ENCODE data around the gene TLR6. TPM values are rescaled to one million over a fixed set of nuclear protein-coding genes. Genes with fewer than 3 reads are reported as not detected.
"Not testable (repeated sequence)": the region's sequence is repeated elsewhere in the genome, so short reads cannot be mapped to it uniquely, and the experiment has no call there.

Gene TLR6
- total RNA-seq, 1 donor from 2014 or later: 9.6 TPM

DNA sequence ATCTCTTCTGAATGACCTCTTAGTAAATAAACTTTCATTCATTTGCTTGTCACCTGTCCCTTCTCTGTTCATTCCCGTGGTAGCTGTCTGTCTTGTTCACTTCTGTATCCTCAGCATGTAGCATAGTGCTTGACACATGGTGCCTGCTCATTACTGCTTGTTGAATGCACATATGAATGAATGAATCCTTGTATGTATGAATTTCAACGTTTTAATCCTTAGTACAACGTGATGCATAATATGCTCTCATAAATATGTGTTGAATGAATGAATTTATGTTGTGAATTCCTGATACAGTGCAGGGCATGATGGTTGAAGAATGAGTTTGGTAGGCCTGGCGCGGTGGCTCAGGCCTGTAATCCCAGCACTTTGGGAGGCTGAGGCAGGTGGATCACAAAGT, 76.8 kb downstream of the TLR6 start:
- Histone ChIP-seq H3K4me3 (no peak overlapping the region), H3K27ac (no peak overlapping the region), H3K27me3 (no peaks in the 10 kb centered on the region), H3K36me3 (no peaks in the 10 kb centered on the region), H3K9me3 (no peaks in the 10 kb centered on the region), H3K4me1 (no peaks in the 10 kb centered on the region)
- DNase-seq: no peak
- TF ChIP-seq, protein P1, sequence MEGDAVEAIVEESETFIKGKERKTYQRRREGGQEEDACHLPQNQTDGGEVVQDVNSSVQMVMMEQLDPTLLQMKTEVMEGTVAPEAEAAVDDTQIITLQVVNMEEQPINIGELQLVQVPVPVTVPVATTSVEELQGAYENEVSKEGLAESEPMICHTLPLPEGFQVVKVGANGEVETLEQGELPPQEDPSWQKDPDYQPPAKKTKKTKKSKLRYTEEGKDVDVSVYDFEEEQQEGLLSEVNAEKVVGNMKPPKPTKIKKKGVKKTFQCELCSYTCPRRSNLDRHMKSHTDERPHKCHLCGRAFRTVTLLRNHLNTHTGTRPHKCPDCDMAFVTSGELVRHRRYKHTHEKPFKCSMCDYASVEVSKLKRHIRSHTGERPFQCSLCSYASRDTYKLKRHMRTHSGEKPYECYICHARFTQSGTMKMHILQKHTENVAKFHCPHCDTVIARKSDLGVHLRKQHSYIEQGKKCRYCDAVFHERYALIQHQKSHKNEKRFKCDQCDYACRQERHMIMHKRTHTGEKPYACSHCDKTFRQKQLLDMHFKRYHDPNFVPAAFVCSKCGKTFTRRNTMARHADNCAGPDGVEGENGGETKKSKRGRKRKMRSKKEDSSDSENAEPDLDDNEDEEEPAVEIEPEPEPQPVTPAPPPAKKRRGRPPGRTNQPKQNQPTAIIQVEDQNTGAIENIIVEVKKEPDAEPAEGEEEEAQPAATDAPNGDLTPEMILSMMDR (IDR thresholded peaks at IDR 0.05): no peak
- intact Hi-C loops (cut with DNase I): no loop called here
- ATAC-seq: no peak

DNA sequence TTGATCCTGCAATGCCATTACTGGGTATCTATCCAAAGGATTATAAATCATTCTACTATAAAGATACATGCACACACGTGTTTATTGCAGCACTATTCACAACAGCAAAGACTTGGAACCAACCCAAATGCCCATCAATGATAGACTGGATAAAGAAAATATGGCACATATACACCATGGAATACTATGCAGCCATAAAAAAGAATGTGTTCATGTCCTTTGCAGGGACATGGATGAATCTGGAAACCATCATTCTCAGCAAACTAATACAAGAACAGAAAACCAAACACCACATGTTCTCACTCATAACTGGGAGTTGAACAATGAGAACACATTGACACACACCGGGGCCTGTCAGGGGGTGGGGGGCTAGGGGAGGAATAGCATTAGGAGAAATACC, 78.7 kb downstream of the TLR6 start:
- H3K27ac ChIP-seq; ATAC-seq; H3K9me3 ChIP-seq; DNase-seq; intact Hi-C loops (cut with DNase I); H3K4me1 ChIP-seq; H3K36me3 ChIP-seq; H3K4me3 ChIP-seq; H3K27me3 ChIP-seq: not testable (repeated sequence)

DNA sequence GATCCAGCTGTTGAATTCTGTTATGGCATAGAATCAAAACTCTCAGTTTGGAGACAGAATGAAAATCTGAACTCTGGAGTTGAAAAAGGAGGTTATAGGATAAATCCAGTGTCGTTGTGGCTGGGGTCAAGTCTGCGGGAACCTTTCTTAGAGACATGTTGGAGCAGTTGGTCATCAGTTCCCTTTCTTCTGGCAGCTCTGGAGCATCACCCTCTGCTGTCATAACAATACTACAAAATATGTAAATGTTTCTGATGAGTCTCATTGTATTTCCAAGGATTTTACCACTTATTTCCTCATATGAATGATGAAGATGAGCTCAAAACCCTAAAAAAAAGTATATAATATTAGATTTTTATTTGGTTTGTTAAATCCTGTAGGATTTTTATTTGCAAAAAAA, 81.3 kb downstream of the TLR6 start:
- Histone ChIP-seq H3K27me3 (no peaks in the 10 kb centered on the region), H3K27ac (no peak overlapping the region), H3K36me3 (no peaks in the 10 kb centered on the region), H3K4me1 (no peaks in the 10 kb centered on the region), H3K9me3 (no peaks in the 10 kb centered on the region), H3K4me3 (no peak overlapping the region)
- DNase-seq (no peak), ATAC-seq (no peak)
- TF ChIP-seq, protein P1 (IDR thresholded peaks at IDR 0.05): no peak
- intact Hi-C loops (cut with DNase I): no loop called here

DNA sequence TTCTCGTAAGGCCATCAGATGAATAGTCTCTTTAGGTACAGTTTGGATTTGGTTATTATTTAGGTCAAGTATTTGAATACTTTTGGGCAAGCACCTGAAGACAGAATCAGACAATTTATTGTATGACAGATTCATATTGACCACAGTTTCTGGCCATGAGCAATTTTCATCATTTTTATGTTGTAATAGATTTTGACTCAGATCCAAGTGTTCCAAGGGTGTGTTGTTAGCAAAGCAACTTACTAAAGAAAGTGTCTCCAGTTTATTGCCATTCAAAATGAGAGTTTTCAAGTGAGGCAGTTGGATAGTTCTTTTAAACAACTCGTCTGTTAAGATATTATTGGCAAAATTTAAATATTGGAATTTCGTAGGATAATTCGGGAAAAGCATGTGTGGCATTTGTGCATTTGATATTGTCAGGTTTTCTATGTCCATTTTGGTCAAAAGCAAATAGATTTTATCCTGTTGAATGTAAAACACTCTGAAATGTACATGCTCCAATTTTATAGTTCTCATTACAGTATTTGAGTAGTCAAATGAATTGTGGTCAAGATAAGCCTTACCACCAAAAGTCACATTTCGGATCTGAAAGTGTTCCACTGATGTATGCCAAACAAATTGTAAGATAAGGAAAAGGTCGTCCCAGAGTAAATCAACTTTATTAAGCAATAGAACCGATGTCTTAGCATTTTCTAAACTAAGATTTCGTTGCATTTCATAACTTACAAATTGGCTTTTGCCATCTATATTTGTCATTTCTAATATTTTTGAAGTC, 82.2 kb downstream of the TLR6 start:
- H3K4me3 ChIP-seq: no peak overlapping the region
- TF ChIP-seq, protein P1 (IDR thresholded peaks at IDR 0.05): no peak
- intact Hi-C loops (cut with DNase I): no loop called here
- ATAC-seq: no peak
- H3K4me1 ChIP-seq: no peaks in the 10 kb centered on the region
- H3K36me3 ChIP-seq: no peaks in the 10 kb centered on the region
- H3K27me3 ChIP-seq: no peaks in the 10 kb centered on the region
- DNase-seq: no peak
- H3K27ac ChIP-seq: no peak overlapping the region
- H3K9me3 ChIP-seq: no peaks in the 10 kb centered on the region

Small RNA genes within 50 kb of the gene (microRNA-seq; reads per million reads assigned to microRNA genes)
- gene MIR574 (ENCODE audit: borderline microRNAs expressed): 486 reads per million, percentile 80 among the genes with 10 or more reads in this experiment

Other genes with a start within 250 kb of the TLR6 start
- 70.6 TPM for gene KLF3, start 192.6 kb downstream of the TLR6 start, total RNA-seq
- 0.78 TPM for gene TLR10, start 73.8 kb downstream of the TLR6 start, total RNA-seq
- gene TLR1, start 52.0 kb downstream of the TLR6 start, total RNA-seq: 26.4 TPM
- 39.8 TPM for gene FAM114A1, start 11.0 kb upstream of the TLR6 start, total RNA-seq
- 1.2 TPM for gene TMEM156, start 175.6 kb upstream of the TLR6 start, total RNA-seq
- gene KLHL5, start 205.4 kb upstream of the TLR6 start, total RNA-seq: 34.0 TPM

Measured in upper lobe of right lung (tissue), 1 donor.